Stimulated activated CD4-positive, alpha-beta T cell treated with anti-CD3 and anti-CD28 coated beads, Interleukin-2, amount 100 ng/mL, for 48 hours (primary cell): ENCODE results near the gene CDCA8.
"Not testable (repeated sequence)": the region's sequence is repeated elsewhere in the genome, so short reads cannot be mapped to it uniquely, and the experiment has no call there.

Experiments used
- DNase-seq, 2 donors: peaks; one replicate each; pipeline ENCODE4 v3.0.0-alpha.2; 2020

CDCA8 gene

GRCh38 chr1:37718901-37719571 lies 26.7 kb downstream of the CDCA8 start:
- DNase-seq = no peak

GRCh38 chr1:37719572-37720195 lies 27.4 kb downstream of the CDCA8 start:
- no peak for DNase-seq

- DNase-seq = no peak
Measured at GRCh38 chr1:37720231-37721130, 28.2 kb downstream of the CDCA8 start.

- DNase-seq = no peak
Measured at GRCh38 chr1:37721565-37721964, 29.2 kb downstream of the CDCA8 start.

- DNase-seq = no peak
Measured at GRCh38 chr1:37722181-37723071, 30.1 kb downstream of the CDCA8 start.

GRCh38 chr1:37723072-37723389 lies 30.7 kb downstream of the CDCA8 start:
- no peak for DNase-seq

GRCh38 chr1:37723390-37724078 lies 31.2 kb downstream of the CDCA8 start:
- no peak for DNase-seq

- no peak for DNase-seq
Measured at GRCh38 chr1:37724575-37724974, 32.3 kb downstream of the CDCA8 start.

GRCh38 chr1:37725851-37726613 lies 33.7 kb downstream of the CDCA8 start:
- DNase-seq = no peak

- no peak for DNase-seq
Measured at GRCh38 chr1:37726751-37727585, 34.7 kb downstream of the CDCA8 start.

GRCh38 chr1:37728416-37728815 lies 36.1 kb downstream of the CDCA8 start:
- no peak for DNase-seq

GRCh38 chr1:37730376-37730775 lies 38.1 kb downstream of the CDCA8 start:
- no peak for DNase-seq

- DNase-seq = no peak
Measured at GRCh38 chr1:37731312-37732019, 39.1 kb downstream of the CDCA8 start.

- DNase-seq = no peak
Measured at GRCh38 chr1:37732111-37732780, 39.9 kb downstream of the CDCA8 start.

GRCh38 chr1:37734629-37735591 lies 42.6 kb downstream of the CDCA8 start:
- DNase-seq = peak in 1 of 2 donors; percentile 12

GRCh38 chr1:37737975-37738374 lies 45.7 kb downstream of the CDCA8 start:
- not testable (repeated sequence) for DNase-seq

GRCh38 chr1:37738619-37739018 lies 46.3 kb downstream of the CDCA8 start:
- DNase-seq = not testable (repeated sequence)

GRCh38 chr1:37739222-37739621 lies 46.9 kb downstream of the CDCA8 start:
- no peak for DNase-seq
